Jurkat, Clone E6-1 (cell line): Measurements from ENCODE around the gene KRTAP5-2.
A peak's percentile ranks its signal among the peaks of the same experiment; 100 is the strongest.
"Not testable (repeated sequence)": the region's sequence is repeated elsewhere in the genome, so short reads cannot be mapped to it uniquely, and the experiment has no call there.

ENCODE experiments used
- DNase-seq: peaks from one replicate; pipeline ENCODE4 v3.0.0-alpha.2; 2011; ENCODE audit warnings: low read depth, low spot score
- H3K4me3 ChIP-seq: 2 replicates; pipeline ENCODE4 v1.5.1; 2011; ENCODE audit warnings: mild to moderate bottlenecking, low read length, control low read depth, moderate library complexity

The KRTAP5-2 gene

DNA sequence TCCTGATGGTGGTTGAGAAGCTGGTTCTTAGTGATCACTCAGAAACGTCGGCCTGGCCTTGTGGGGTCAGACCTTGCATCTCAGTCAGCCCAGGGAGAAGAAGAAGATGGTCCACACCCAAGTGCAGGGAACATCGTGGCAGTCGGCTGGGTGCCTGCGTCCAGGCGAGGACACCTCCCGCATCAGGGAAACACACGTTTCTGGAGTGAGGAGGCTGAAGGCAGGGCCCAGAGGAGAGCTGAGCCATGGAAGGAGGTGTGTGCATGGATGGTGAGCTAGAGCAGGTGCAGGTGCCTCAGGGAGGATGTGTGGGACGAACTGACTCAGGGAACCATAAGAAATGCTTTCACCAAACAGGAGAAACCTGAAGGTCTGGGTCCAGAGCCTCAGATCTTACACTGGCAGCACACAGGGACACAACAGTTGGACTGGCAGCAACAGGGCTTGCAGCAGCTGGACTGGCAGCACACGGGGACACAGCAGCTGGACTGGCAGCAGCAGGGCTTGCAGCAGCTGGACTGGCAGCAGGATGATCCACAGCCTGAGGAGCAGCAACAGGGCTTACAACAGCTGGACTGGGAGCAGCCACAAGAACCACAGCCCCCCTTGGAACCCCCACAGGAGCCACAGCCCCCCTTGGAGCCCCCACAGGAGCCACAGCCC, 632 bp downstream of the KRTAP5-2 start:
- no peak overlapping the region for H3K4me3 ChIP-seq
- no peak for DNase-seq

- DNase-seq, H3K4me3 ChIP-seq: not testable (repeated sequence)
These were observed 1.4 kb downstream of the KRTAP5-2 start for GRCh38 chr11:1596576-1597121.

DNA sequence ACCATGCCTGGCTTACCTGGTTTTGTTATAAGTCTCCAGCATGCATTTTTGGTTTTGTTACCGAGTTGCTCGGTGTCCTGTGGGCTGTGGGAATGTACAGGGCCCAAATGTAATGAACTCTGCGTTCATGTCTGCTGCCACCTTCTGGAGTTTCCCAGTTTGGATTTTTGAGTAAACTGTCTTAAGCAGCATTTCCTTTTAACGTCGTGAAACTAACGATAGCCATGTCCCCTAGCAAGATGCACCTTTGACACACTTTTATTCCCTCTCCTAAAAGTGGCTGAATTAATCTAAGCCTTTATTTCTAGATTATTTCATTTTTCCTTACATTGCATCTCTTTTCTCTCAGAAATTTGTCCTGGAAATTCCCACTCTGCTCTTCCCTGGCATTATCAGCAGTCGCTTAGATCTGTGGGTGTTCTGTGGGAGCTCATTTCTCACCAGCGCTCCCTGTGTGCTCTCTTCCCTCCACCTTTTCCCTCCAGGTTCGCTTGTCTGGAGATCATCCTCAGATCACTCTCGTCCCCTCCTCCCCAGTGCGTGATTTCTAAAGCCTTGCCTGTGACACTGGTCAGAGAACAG, 2.0 kb downstream of the KRTAP5-2 start:
- not testable (repeated sequence) for H3K4me3 ChIP-seq, DNase-seq

DNA sequence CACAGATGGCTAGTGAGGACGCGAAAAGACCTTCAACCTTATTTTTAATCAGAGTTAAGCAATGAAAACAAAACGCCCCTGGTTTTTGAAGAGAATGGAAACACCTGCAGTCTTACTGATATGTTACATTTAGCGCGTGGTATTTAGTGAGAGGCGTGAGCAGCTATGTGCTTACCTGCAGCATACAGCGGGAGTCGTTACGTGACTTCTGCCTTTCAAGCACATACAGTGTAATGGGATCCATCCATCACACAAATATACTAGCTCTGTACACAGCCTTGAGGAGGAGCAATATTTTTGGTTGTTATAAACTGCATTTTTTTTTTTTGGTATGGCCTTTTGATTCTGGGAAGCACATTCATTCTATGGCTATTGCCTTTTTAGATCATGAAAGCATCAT, 5.5 kb downstream of the KRTAP5-2 start:
- no peak for DNase-seq
- no peak overlapping the region for H3K4me3 ChIP-seq

GRCh38 chr11:1589996-1590395, 8.1 kb downstream of the KRTAP5-2 start:
- H3K4me3 ChIP-seq = no peak overlapping the region
- no peak for DNase-seq

DNA sequence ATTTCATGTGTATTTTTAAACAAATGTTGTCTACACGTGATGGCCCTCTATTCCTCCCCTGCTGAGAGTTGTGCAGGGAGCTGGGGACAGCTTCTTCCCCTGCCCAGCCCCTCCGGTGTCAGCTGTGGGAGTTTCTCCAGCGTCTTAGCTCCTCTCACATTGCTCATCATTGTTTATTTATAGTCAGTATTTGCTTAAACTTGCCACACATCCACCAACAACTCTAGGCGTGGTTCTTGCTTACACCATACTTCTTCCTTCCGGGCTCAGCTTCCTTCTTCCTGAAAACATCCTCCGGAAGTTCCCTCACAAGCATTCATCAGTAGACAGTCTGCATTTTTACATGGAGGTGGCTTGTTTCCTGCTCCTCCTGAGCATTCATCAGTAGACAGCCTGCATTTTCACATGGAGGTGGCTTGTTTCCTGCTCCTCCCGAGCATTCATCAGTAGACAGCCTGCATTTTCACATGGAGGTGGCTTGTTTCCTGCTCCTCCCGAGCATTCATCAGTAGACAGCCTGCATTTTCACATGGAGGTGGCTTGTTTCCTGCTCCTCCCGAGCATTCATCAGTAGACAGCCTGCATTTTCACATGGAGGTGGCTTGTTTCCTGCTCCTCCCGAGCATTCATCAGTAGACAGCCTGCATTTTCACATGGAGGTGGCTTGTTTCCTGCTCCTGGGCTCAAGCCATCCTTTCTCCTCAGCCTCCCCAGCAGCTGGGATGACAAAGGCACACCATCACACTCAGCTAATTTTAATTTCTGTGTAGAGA, 8.7 kb downstream of the KRTAP5-2 start:
- DNase-seq = not testable (repeated sequence)

DNA sequence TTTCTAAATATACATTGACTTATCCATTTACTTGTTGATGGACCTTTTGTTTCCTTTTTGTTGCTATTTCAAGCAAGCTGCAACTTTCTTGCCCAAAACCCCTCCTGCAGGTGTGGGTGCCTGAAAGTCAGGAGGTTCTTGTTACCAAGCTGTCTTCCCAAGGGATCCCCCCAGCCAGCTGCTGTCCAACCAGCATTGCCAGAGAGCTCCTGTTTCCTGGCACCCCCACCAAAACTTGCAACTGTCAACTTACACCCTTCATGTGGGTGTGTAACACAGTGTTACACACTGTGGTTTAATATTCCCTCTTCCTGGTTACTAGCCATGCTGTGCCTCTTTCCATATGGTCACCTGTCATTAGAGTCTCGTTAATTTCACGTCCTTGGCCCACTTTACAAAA, 11.4 kb downstream of the KRTAP5-2 start:
- DNase-seq = no peak
- no peak overlapping the region for H3K4me3 ChIP-seq

More for the DNA sequence above, 8.7 kb downstream of the KRTAP5-2 start:
- H3K4me3 ChIP-seq = not testable (repeated sequence)

DNA sequence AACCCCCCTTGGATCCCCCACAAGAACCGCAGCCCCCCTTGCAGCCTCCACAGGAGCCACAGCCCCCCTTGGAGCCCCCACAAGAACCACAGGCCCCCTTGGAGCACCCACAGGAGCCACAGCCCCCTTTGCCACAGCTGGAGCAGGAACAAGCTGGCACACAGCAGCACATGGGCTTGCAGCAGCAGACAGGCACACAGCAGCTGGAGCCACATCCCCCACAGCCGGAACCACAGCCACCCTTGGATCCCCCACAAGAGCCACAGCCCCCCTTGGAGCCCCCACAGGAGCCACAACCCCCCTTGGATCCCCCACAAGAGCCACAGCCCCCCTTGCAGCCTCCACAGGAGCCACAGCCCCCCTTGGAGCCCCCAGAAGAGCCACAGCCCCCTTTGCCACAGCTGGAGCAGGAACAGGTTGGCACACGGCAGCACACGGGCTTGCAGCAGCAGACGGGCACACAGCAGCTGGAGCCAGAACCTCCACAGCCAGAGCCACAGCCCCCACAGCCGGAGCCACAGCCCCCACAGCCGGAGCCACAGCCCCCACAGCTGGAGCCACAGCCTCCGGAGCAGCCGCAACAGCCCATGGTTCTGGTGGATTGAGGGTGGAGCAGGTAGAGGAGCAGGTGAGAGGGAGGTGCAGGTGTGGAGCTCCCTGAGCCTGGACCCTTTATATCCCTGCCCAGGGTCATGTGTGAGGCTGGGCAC, 13.3 kb downstream of the KRTAP5-2 start, which contains the start of gene KRTAP5-1:
Gene KRTAP5-1 (minus strand): TSS at position 623 of the 710 bp plus-strand sequence. CDS start 34 bp downstream, at position 589.
- not testable (repeated sequence) for H3K4me3 ChIP-seq, DNase-seq

GRCh38 chr11:1582909-1583308, 15.2 kb downstream of the KRTAP5-2 start:
- DNase-seq, H3K4me3 ChIP-seq: not testable (repeated sequence)

DNA sequence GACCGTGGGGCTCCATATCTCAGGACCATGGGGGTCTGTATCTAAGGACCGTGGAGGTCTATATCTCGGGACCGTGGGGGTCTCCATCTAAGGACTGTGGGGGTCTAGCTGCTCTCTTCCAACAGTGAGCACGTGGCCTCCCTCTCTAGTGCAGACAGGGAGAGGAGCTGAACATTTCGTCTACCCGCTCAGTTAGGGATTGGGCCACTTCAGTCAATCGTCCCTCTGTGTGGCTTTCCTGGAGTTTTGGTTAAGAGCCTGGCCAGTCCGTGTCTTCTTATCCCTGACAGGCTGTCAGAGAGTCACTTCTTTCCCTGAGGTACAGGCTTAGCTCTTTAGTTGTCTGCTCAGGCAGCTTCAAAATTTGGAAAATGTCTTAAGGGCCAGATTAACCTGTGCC, 16.1 kb downstream of the KRTAP5-2 start:
- DNase-seq = no peak
- H3K4me3 ChIP-seq = no peak overlapping the region

GRCh38 chr11:1576825-1577224, 21.3 kb downstream of the KRTAP5-2 start:
- no peak overlapping the region for H3K4me3 ChIP-seq
- no peak for DNase-seq

DNA sequence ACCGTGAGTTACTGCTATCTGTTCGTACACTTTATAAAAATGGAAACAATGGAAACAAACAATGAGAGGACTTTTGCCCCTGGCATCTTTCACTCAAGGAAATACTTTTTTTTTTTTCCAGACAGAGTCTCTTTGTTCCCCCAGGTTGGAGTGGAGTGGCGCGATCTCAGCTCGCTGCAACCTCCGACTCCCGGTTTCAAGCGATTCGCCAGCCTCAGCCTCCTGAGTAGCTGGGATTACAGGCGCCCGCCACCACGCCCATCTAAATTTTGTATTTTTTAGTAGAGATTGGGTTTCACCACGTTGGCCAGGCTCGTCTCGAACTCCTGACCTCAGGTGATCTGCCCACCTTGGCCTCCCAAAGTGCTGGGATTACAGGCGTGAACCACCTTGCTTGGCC, 22.3 kb downstream of the KRTAP5-2 start:
- not testable (repeated sequence) for DNase-seq, H3K4me3 ChIP-seq

- no peak overlapping the region for H3K4me3 ChIP-seq
- no peak for DNase-seq
These were observed 23.2 kb downstream of the KRTAP5-2 start for GRCh38 chr11:1574933-1575242.

DNA sequence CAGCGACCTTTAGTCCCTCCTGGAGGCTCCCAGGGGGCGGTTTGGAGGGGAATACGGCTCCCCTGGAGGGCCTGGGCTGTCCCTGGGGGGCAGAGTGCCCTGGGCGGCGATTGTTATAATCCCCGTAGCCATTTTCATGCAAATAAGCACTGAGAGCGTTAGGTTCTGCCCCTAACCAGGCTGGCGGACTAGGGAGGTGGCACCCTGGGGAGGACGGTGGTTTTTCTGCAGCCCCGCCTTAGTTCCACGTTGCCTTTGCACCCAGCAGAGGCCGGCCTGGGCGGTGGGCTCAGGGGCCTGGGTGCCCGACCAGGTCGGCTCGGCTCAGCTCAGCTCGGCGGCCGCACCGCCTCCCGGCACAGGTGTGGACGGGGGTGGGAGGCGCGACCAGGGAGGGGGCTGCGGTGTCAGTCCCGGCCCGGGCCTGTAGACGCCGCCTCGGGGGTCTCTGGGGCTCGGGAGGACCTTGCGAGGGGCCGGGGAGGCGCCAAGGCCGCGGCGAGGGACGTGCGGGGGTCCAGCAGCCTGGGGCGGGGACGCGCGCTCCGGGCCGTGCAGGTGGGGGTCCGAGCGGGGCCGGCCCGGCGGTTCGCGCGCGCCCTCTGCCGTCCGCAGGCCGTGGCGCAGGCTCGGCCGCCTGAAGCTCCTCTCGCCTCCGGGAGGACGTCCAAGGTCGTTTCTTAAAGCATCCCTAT, 23.7 kb downstream of the KRTAP5-2 start:
- no peak for DNase-seq
- H3K4me3 ChIP-seq = no peak overlapping the region

DNA sequence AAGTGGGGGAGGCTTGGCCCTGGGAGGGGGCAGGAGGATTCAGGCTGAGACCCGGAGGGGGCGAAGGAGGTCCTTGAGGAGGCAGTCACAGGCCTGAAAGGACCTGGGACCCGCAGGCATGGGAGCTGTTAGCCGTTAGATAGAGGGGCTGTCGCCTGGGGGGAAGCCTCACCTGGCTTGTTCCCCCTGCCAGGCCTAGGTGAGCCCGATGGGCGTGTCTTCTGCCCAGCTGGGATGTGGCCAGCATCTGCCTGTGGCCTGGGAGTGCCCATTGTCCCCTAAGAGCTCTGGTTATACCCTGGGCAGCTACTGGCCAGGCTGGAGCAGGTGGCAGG, 24.2 kb downstream of the KRTAP5-2 start:
- no peak for DNase-seq
- no peak overlapping the region for H3K4me3 ChIP-seq

DNA sequence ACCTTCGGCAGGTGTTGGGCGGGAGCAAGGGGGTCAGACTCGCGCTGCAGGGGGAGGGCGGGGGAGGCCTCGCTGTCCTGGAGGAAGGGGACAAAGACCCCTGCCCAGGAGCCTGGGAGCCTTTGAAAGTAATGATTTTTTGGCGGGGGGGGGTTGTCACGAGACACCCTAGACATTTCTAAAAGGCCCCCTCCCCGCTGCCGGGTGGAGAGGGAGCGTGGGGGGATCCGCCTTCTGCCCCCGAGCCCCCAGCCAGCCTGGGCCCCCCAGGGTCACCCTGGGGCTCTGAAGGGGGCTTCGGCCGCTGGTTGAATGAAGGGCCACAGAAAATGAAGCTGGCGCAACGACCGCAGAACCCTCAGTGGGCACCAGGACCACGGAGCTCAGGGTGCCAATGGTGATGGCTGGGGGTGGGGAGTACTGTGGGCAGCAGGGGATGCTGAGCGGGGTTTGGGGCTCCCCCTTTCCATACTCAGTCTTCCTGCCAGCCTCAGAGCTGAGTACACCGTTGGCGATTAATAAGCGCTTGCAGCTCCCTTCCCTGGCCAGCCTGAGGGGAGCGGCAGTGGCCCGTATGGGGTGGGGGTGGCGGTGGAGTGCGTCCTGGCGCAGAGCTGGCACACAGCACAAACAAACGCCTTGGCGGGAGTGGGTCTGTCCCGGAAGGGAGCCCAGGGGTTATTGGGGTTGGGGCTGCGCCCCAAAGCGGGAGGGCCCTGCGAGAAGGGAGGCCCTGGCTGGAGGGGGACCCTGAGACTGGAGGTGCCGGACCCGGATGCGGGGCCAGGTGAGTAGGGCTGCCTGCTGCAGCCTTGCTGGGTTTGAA, 24.8 kb downstream of the KRTAP5-2 start:
- DNase-seq = no peak
- no peak overlapping the region for H3K4me3 ChIP-seq

- peak within 1 kb of the TSS; percentile 18 for H3K4me3 ChIP-seq
- peak; percentile 56 for DNase-seq
These were observed 25.7 kb downstream of the KRTAP5-2 start, which contains the start of gene DUSP8 for GRCh38 chr11:1572197-1573076. TSS of gene DUSP8 (minus strand) at chr11:1572271. CDS start at chr11:1565826, 6,445 bp downstream.
